ENCODE results near the gene OSGEP. TPM values are rescaled to one million over a fixed set of nuclear protein-coding genes. Genes with fewer than 3 reads are reported as not detected.

OSGEP gene
- polyA plus RNA-seq, 2 donors: 22.8 to 34.7 TPM

- Histone ChIP-seq H3K27ac (ENCODE audit: low read depth in 2 of 2, low read length in 1 of 2) (no peak within 1 kb of the TSS), H3K4me3 (ENCODE audit: low read depth in 1 of 2, low read length in 2 of 2) (peak within 1 kb of the TSS in 1 of 2 donors; percentile 19)
These were observed 18.8 kb downstream of the OSGEP start, which contains the start of gene KLHL33 for GRCh38 chr14:20435582-20436362. TSS of gene KLHL33 (minus strand) at chr14:20436166. CDS start at chr14:20435811, 355 bp downstream.

GRCh38 chr14:20434701-20435581 lies 19.7 kb downstream of the OSGEP start:
- peak overlapping the region in 1 of 2 donors; percentile 19 for H3K4me3 ChIP-seq (ENCODE audit: low read depth in 1 of 2, low read length in 2 of 2)
- 27 to 30% methylated on average over 44 of the region's 44 CpGs for WGBS, 2 donors
- H3K27me3 ChIP-seq (ENCODE audit: control insufficient read depth in 1 of 2, insufficient read depth in 2 of 2, low read length in 2 of 2): no peaks in the 10 kb centered on the region
- peaks cover 0 to 2% of the 10 kb centered on the region in 2 donors for H3K4me1 ChIP-seq (ENCODE audit: control insufficient read depth in 2 of 2, insufficient read depth in 2 of 2, low read length in 1 of 2)
- H3K27ac ChIP-seq (ENCODE audit: low read depth in 2 of 2, low read length in 1 of 2): no peak overlapping the region
- H3K9me3 ChIP-seq (ENCODE audit: control insufficient read depth in 2 of 2, insufficient read depth in 1 of 2, low read depth in 1 of 2, low read length in 1 of 2): no peaks in the 10 kb centered on the region
- peaks cover 0 to 3% of the 10 kb centered on the region in 2 donors for H3K36me3 ChIP-seq (ENCODE audit: control insufficient read depth in 2 of 2, insufficient read depth in 2 of 2, low read length in 1 of 2)

More at GRCh38 chr14:20435582-20436362, 18.8 kb downstream of the OSGEP start, which contains the start of gene KLHL33:
- WGBS, 2 donors: 80 to 84% methylated on average over 17 of the region's 17 CpGs
- no peaks in the 10 kb centered on the region for H3K36me3 ChIP-seq (ENCODE audit: control insufficient read depth in 2 of 2, insufficient read depth in 2 of 2, low read length in 1 of 2)
- peaks cover 0 to 2% of the 10 kb centered on the region in 2 donors for H3K9me3 ChIP-seq (ENCODE audit: control insufficient read depth in 2 of 2, insufficient read depth in 1 of 2, low read depth in 1 of 2, low read length in 1 of 2)
- peaks cover 0 to 2% of the 10 kb centered on the region in 2 donors for H3K4me1 ChIP-seq (ENCODE audit: control insufficient read depth in 2 of 2, insufficient read depth in 2 of 2, low read length in 1 of 2)
- H3K27me3 ChIP-seq (ENCODE audit: control insufficient read depth in 1 of 2, insufficient read depth in 2 of 2, low read length in 2 of 2): no peaks in the 10 kb centered on the region

- Histone ChIP-seq H3K4me1 (ENCODE audit: control insufficient read depth in 2 of 2, insufficient read depth in 2 of 2, low read length in 1 of 2) (no peaks in the 10 kb centered on the region), H3K36me3 (ENCODE audit: control insufficient read depth in 2 of 2, insufficient read depth in 2 of 2, low read length in 1 of 2) (peaks cover 0 to 3% of the 10 kb centered on the region in 2 donors), H3K4me3 (ENCODE audit: low read depth in 1 of 2, low read length in 2 of 2) (no peak overlapping the region), H3K27ac (ENCODE audit: low read depth in 2 of 2, low read length in 1 of 2) (no peak overlapping the region), H3K27me3 (ENCODE audit: control insufficient read depth in 1 of 2, insufficient read depth in 2 of 2, low read length in 2 of 2) (no peaks in the 10 kb centered on the region), H3K9me3 (ENCODE audit: control insufficient read depth in 2 of 2, insufficient read depth in 1 of 2, low read depth in 1 of 2, low read length in 1 of 2) (no peaks in the 10 kb centered on the region)
- WGBS, 2 donors: 74 to 76% methylated on average over 30 of the region's 30 CpGs
These were observed 24.6 kb downstream of the OSGEP start for GRCh38 chr14:20429801-20430669.

GRCh38 chr14:20428802-20429201 lies 25.8 kb downstream of the OSGEP start:
- WGBS, 2 donors: 44 to 59% methylated on average over 5 of the region's 5 CpGs
- H3K27me3 ChIP-seq (ENCODE audit: control insufficient read depth in 1 of 2, insufficient read depth in 2 of 2, low read length in 2 of 2): no peaks in the 10 kb centered on the region
- no peak overlapping the region for H3K27ac ChIP-seq (ENCODE audit: low read depth in 2 of 2, low read length in 1 of 2)
- H3K36me3 ChIP-seq (ENCODE audit: control insufficient read depth in 2 of 2, insufficient read depth in 2 of 2, low read length in 1 of 2): peaks cover 0 to 3% of the 10 kb centered on the region in 2 donors
- no peaks in the 10 kb centered on the region for H3K9me3 ChIP-seq (ENCODE audit: control insufficient read depth in 2 of 2, insufficient read depth in 1 of 2, low read depth in 1 of 2, low read length in 1 of 2)
- no peak overlapping the region for H3K4me3 ChIP-seq (ENCODE audit: low read depth in 1 of 2, low read length in 2 of 2)
- no peaks in the 10 kb centered on the region for H3K4me1 ChIP-seq (ENCODE audit: control insufficient read depth in 2 of 2, insufficient read depth in 2 of 2, low read length in 1 of 2)

- H3K4me1 ChIP-seq (ENCODE audit: control insufficient read depth in 2 of 2, insufficient read depth in 2 of 2, low read length in 1 of 2): no peaks in the 10 kb centered on the region
These were observed 26.6 kb downstream of the OSGEP start for GRCh38 chr14:20428010-20428365.

GRCh38 chr14:20427231-20428009 lies 27.2 kb downstream of the OSGEP start:
- no peak overlapping the region for H3K27ac ChIP-seq (ENCODE audit: low read depth in 2 of 2, low read length in 1 of 2)
- H3K9me3 ChIP-seq (ENCODE audit: control insufficient read depth in 2 of 2, insufficient read depth in 1 of 2, low read depth in 1 of 2, low read length in 1 of 2): no peaks in the 10 kb centered on the region
- H3K36me3 ChIP-seq (ENCODE audit: control insufficient read depth in 2 of 2, insufficient read depth in 2 of 2, low read length in 1 of 2): peaks cover 0 to 3% of the 10 kb centered on the region in 2 donors
- no peak overlapping the region for H3K4me3 ChIP-seq (ENCODE audit: low read depth in 1 of 2, low read length in 2 of 2)
- no peaks in the 10 kb centered on the region for H3K27me3 ChIP-seq (ENCODE audit: control insufficient read depth in 1 of 2, insufficient read depth in 2 of 2, low read length in 2 of 2)
- H3K4me1 ChIP-seq (ENCODE audit: control insufficient read depth in 2 of 2, insufficient read depth in 2 of 2, low read length in 1 of 2): no peaks in the 10 kb centered on the region
- 48 to 60% methylated on average over 5 of the region's 5 CpGs for WGBS, 2 donors

More at GRCh38 chr14:20428010-20428365, 26.6 kb downstream of the OSGEP start:
- Histone ChIP-seq H3K27ac (ENCODE audit: low read depth in 2 of 2, low read length in 1 of 2) (no peak overlapping the region), H3K27me3 (ENCODE audit: control insufficient read depth in 1 of 2, insufficient read depth in 2 of 2, low read length in 2 of 2) (no peaks in the 10 kb centered on the region), H3K9me3 (ENCODE audit: control insufficient read depth in 2 of 2, insufficient read depth in 1 of 2, low read depth in 1 of 2, low read length in 1 of 2) (no peaks in the 10 kb centered on the region), H3K36me3 (ENCODE audit: control insufficient read depth in 2 of 2, insufficient read depth in 2 of 2, low read length in 1 of 2) (peaks cover 0 to 3% of the 10 kb centered on the region in 2 donors), H3K4me3 (ENCODE audit: low read depth in 1 of 2, low read length in 2 of 2) (no peak overlapping the region)
- 82 to 84% methylated on average over 5 of the region's 5 CpGs for WGBS, 2 donors

- Histone ChIP-seq H3K36me3 (ENCODE audit: control insufficient read depth in 2 of 2, insufficient read depth in 2 of 2, low read length in 1 of 2) (no peaks in the 10 kb centered on the region), H3K4me1 (ENCODE audit: control insufficient read depth in 2 of 2, insufficient read depth in 2 of 2, low read length in 1 of 2) (no peaks in the 10 kb centered on the region), H3K4me3 (ENCODE audit: low read depth in 1 of 2, low read length in 2 of 2) (no peak overlapping the region), H3K27ac (ENCODE audit: low read depth in 2 of 2, low read length in 1 of 2) (no peak overlapping the region), H3K27me3 (ENCODE audit: control insufficient read depth in 1 of 2, insufficient read depth in 2 of 2, low read length in 2 of 2) (no peaks in the 10 kb centered on the region), H3K9me3 (ENCODE audit: control insufficient read depth in 2 of 2, insufficient read depth in 1 of 2, low read depth in 1 of 2, low read length in 1 of 2) (no peaks in the 10 kb centered on the region)
- WGBS, 2 donors: 35 to 36% methylated on average over 2 of the region's 2 CpGs
These were observed 29.8 kb downstream of the OSGEP start for GRCh38 chr14:20424851-20425250.

GRCh38 chr14:20422886-20423285 lies 31.7 kb downstream of the OSGEP start:
- H3K27ac ChIP-seq (ENCODE audit: low read depth in 2 of 2, low read length in 1 of 2): no peak overlapping the region
- 39 to 47% methylated on average over 2 of the region's 2 CpGs for WGBS, 2 donors

More at GRCh38 chr14:20422886-20423285, 31.7 kb downstream of the OSGEP start:
- H3K4me1 ChIP-seq (ENCODE audit: control insufficient read depth in 2 of 2, insufficient read depth in 2 of 2, low read length in 1 of 2): no peaks in the 10 kb centered on the region
- no peaks in the 10 kb centered on the region for H3K27me3 ChIP-seq (ENCODE audit: control insufficient read depth in 1 of 2, insufficient read depth in 2 of 2, low read length in 2 of 2)
- H3K9me3 ChIP-seq (ENCODE audit: control insufficient read depth in 2 of 2, insufficient read depth in 1 of 2, low read depth in 1 of 2, low read length in 1 of 2): no peaks in the 10 kb centered on the region
- no peak overlapping the region for H3K4me3 ChIP-seq (ENCODE audit: low read depth in 1 of 2, low read length in 2 of 2)
- no peaks in the 10 kb centered on the region for H3K36me3 ChIP-seq (ENCODE audit: control insufficient read depth in 2 of 2, insufficient read depth in 2 of 2, low read length in 1 of 2)

All from esophagus (tissue), 2 donors.